ENCODE data around the gene DNAJA3. TPM values are rescaled to one million over a fixed set of nuclear protein-coding genes. Genes with fewer than 3 reads are reported as not detected.

Gene DNAJA3
- total RNA-seq, 1 donor from 2014 or later, result 71.2 TPM

DNA sequence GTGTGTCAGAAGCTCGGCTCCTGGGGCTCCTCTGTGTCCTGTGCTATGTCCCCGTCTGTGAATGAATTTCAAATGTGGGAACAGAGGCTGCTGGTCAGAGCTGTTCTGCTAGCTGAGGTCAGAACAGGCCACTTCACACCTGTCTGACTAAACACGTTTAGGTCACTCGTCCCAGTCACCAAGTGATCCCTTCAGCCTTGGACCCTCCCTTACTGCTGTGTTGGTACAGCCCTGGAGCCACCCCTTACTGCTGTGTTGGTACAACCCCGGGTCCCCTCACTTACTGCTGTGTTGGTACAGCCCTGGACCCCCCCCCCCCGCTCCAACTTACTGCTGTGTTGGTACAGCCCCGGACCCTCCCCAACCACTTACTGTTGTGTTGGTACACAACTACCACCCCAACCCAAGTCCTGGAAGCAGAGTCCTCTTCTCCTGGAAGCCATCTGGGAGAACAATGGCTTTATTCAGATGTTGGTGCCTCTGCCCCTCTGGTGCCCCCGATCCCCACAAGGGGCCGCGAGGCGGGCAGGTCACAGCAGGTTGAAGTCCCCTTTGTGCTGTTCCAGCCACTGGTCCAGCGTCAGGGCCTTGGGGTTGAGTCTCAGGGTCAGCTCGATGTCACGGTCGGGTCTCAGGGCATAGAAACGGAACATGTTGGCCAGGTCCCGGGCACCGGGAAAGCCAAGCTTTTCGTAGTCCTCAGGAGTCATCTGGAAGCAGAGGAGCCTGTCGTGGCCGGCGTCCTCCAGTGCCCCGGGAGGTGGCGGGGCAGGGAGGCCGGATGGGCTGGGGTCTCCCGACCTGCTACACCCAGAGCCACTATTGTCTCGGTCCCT lies 35.8 kb downstream of the DNAJA3 start:
- TF ChIP-seq, protein P1, sequence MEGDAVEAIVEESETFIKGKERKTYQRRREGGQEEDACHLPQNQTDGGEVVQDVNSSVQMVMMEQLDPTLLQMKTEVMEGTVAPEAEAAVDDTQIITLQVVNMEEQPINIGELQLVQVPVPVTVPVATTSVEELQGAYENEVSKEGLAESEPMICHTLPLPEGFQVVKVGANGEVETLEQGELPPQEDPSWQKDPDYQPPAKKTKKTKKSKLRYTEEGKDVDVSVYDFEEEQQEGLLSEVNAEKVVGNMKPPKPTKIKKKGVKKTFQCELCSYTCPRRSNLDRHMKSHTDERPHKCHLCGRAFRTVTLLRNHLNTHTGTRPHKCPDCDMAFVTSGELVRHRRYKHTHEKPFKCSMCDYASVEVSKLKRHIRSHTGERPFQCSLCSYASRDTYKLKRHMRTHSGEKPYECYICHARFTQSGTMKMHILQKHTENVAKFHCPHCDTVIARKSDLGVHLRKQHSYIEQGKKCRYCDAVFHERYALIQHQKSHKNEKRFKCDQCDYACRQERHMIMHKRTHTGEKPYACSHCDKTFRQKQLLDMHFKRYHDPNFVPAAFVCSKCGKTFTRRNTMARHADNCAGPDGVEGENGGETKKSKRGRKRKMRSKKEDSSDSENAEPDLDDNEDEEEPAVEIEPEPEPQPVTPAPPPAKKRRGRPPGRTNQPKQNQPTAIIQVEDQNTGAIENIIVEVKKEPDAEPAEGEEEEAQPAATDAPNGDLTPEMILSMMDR (IDR thresholded peaks at IDR 0.05; ENCODE audit: insufficient read depth, low read length, poor library complexity, severe bottlenecking), result no peak
- no peak for DNase-seq (ENCODE audit: low read depth)
- Histone ChIP-seq H3K4me3 (ENCODE audit: low read depth, low read length) (no peak overlapping the region), H3K27me3 (ENCODE audit: control insufficient read depth, insufficient read depth, low read length) (no peaks in the 10 kb centered on the region), H3K36me3 (ENCODE audit: control insufficient read depth, insufficient read depth, low read length) (peaks cover 1% of the 10 kb centered on the region)

DNA sequence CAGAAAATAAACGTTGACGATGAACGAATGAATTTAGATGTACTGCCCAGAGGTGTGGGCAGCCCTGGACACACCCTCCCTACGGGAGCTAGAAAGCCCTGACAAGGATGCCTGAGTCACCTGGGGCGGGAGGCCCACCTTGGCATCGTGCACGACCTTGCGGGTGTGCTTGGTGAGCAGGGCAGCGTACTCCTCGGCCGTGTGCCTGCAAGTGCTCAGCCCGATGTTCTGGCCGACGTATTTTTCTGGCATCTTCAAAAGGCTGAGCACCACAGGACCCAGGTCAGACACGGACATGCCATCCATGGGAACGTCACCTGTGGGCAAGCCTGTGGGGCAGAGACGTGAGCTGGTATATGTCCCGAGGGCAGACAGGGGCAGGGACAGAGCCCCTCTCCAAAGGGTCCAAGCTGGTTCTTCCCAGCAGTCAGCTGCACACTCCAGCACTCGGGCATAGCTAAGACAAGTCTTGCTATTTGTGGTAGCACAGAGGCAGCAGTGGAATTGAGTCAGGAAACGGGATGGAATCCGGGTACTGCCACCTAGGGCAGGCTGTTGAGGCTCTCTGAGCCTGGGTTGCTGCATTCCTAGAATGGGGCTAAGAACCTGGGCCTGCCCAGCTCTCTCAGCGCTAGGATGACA lies 38.0 kb downstream of the DNAJA3 start:
- DNase-seq (ENCODE audit: low read depth), result no peak
- Histone ChIP-seq H3K36me3 (ENCODE audit: control insufficient read depth, insufficient read depth, low read length) (peaks cover 2% of the 10 kb centered on the region), H3K27me3 (ENCODE audit: control insufficient read depth, insufficient read depth, low read length) (no peaks in the 10 kb centered on the region), H3K4me3 (ENCODE audit: low read depth, low read length) (no peak overlapping the region)
- TF ChIP-seq, protein P1 (IDR thresholded peaks at IDR 0.05; ENCODE audit: insufficient read depth, low read length, poor library complexity, severe bottlenecking), result no peak

DNA sequence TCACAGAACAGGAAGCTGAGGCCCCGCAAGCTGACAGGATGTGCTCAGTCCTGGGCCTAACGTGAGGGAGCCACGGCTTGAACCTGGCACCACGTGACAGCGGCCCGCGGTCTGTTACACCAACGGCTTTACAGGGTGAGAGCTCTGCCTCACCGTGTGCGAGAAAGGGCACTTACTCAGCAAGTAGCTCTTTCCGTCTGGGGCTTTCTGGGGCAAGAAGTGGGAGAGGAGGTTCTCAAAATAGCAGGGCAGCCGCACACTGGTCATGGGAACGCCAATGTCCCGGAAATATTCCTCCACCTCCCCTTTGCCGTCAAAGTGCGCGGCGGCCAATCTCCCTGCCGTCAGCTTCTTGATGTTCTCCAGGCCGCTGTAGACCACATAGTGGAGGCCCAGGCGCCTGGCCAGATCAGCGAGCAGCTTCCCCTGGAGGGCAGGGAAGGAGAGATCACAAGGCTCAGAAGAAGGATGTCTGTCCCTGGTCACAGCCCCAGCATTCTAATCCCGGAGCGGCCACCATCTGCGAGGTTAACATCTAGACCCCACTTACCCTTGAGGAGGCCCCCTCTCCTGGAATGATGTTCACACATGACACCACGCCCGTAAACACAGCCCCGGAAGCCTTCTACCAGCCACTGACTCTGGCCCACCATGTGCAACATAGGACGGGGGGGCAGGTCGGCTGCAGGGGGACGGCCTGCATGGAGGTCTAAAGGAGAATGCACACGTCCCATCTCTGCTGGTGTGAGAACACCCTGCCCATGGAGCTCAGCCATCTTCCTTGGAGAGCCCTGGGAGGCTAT lies 40.5 kb downstream of the DNAJA3 start:
- H3K4me3 ChIP-seq (ENCODE audit: low read depth, low read length), result no peak overlapping the region
- TF ChIP-seq, protein P1 (IDR thresholded peaks at IDR 0.05; ENCODE audit: insufficient read depth, low read length, poor library complexity, severe bottlenecking), result no peak
- peaks cover 2% of the 10 kb centered on the region for H3K36me3 ChIP-seq (ENCODE audit: control insufficient read depth, insufficient read depth, low read length)
- DNase-seq (ENCODE audit: low read depth), result no peak
- H3K27me3 ChIP-seq (ENCODE audit: control insufficient read depth, insufficient read depth, low read length), result no peaks in the 10 kb centered on the region

DNA sequence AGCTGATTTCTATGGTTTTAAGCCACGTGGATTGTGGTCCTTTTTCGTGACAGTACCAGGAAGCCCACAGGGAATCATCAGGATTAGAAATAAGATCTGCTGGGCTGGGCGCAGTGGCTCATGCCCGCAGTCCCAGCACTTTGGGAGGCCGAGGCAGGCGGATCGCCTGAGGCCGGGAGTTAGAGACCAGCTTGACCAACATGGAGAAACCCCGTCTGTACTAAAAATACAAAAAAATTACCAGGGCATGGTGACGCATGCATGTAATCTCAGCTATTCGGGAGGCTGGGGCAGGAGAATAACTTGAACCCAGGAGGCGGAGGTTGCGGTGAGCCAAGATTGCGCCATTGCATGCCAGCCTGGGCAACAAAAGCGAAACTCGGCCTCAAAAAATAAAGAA lies 42.2 kb downstream of the DNAJA3 start:
- no peak overlapping the region for H3K4me3 ChIP-seq (ENCODE audit: low read depth, low read length)
- no peak for DNase-seq (ENCODE audit: low read depth)
- H3K36me3 ChIP-seq (ENCODE audit: control insufficient read depth, insufficient read depth, low read length), result peaks cover 2% of the 10 kb centered on the region
- TF ChIP-seq, protein P1 (IDR thresholded peaks at IDR 0.05; ENCODE audit: insufficient read depth, low read length, poor library complexity, severe bottlenecking), result no peak
- H3K27me3 ChIP-seq (ENCODE audit: control insufficient read depth, insufficient read depth, low read length), result no peaks in the 10 kb centered on the region

DNA sequence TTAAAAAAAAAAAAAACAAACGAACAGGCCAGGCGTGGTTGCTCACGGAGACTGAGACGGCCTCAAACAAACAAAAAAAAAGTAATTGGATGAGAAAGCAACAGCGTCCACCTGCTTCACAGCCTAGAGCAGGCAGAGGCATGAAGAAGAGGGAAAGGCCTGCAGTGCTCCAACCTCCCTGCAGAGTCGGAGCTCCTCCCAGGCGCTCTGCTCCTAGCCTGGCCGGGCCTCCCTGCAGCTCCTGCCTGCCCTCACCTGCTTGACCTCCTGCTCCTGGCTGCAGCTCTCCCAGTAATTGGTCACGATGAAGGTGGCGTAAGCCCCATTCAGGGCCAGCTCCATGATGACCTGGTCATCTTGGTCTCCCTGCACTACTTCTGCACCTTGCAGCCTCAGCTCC lies 43.3 kb downstream of the DNAJA3 start:
- no peak overlapping the region for H3K4me3 ChIP-seq (ENCODE audit: low read depth, low read length)
- no peak for DNase-seq (ENCODE audit: low read depth)
- peaks cover 2% of the 10 kb centered on the region for H3K36me3 ChIP-seq (ENCODE audit: control insufficient read depth, insufficient read depth, low read length)
- TF ChIP-seq, protein P1 (IDR thresholded peaks at IDR 0.05; ENCODE audit: insufficient read depth, low read length, poor library complexity, severe bottlenecking), result no peak
- no peaks in the 10 kb centered on the region for H3K27me3 ChIP-seq (ENCODE audit: control insufficient read depth, insufficient read depth, low read length)

All from kidney epithelial cell (primary cell).